Measurements from ENCODE around the gene THOC5. TPM values are rescaled to one million over a fixed set of nuclear protein-coding genes. Genes with fewer than 3 reads are reported as not detected.
"Not testable (repeated sequence)": the region's sequence is repeated elsewhere in the genome, so short reads cannot be mapped to it uniquely, and the experiment has no call there.

Gene THOC5
- total and polyA plus RNA-seq, 8 donors = 11.8 to 21.7 (median 17.3) TPM

DNA sequence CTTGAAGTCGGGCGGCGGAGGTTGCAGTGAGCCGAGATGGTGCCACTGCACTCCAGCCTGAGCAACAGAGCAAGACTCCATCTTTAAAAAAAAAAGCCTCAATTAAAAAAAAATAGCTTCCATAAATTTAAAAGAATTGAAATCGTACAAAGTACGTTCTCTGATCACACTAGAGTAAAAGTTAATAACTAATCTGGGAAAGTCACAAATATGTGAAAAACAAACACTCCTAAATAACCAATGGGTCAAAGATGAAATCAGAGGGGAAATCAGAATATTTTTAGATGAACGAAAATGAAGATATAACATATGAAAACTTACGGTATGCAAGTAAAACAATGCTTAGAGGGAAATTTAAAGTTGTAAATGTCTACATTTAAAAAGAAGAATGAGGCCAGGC, 53.7 kb downstream of the THOC5 start:
- H3K36me3 ChIP-seq = no peaks in the 10 kb centered on the region
- no peaks in the 10 kb centered on the region for H3K4me1 ChIP-seq
- H3K27me3 ChIP-seq = no peaks in the 10 kb centered on the region
- intact Hi-C loops (cut with DNase I) = no loop called here
- H3K27ac ChIP-seq = no peak overlapping the region
- no peak overlapping the region for H3K4me3 ChIP-seq
- TF ChIP-seq, protein P1, sequence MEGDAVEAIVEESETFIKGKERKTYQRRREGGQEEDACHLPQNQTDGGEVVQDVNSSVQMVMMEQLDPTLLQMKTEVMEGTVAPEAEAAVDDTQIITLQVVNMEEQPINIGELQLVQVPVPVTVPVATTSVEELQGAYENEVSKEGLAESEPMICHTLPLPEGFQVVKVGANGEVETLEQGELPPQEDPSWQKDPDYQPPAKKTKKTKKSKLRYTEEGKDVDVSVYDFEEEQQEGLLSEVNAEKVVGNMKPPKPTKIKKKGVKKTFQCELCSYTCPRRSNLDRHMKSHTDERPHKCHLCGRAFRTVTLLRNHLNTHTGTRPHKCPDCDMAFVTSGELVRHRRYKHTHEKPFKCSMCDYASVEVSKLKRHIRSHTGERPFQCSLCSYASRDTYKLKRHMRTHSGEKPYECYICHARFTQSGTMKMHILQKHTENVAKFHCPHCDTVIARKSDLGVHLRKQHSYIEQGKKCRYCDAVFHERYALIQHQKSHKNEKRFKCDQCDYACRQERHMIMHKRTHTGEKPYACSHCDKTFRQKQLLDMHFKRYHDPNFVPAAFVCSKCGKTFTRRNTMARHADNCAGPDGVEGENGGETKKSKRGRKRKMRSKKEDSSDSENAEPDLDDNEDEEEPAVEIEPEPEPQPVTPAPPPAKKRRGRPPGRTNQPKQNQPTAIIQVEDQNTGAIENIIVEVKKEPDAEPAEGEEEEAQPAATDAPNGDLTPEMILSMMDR (IDR thresholded peaks at IDR 0.05) = no peak
- DNase-seq (no peak), ATAC-seq (no peak), FAIRE-seq (no peak)
- no peaks in the 10 kb centered on the region for H3K9me3 ChIP-seq
- 66 to 70% methylated on average over 8 of the region's 8 CpGs for WGBS, 2 donors

DNA sequence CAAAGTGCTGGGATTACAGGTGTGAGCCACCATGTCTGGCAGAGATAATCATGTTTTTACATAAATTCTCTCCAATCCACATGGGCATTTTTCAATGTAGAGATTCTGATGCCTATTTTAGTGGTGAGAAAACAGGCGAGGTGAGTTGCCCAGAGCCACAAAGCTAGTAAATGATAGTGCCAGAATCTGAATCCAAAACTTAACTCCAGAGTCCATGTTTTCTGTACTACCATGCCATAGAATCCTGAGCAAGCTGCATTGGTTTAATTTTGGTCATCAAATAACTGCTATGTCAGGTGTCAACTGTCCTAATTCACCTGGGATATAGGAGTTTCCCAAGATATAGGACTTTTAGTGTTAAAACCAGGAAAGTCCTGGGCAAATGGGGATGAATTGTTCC, 59.9 kb downstream of the THOC5 start:
- Histone ChIP-seq H3K4me1 (no peaks in the 10 kb centered on the region), H3K9me3 (no peaks in the 10 kb centered on the region), H3K27me3 (no peaks in the 10 kb centered on the region), H3K27ac (no peak overlapping the region), H3K4me3 (no peak overlapping the region), H3K36me3 (no peaks in the 10 kb centered on the region)
- ATAC-seq (no peak), FAIRE-seq (no peak), DNase-seq (no peak)
- intact Hi-C loops (cut with DNase I) = no loop called here
- TF ChIP-seq, protein P1 (IDR thresholded peaks at IDR 0.05) = no peak
- WGBS, 2 donors = 84 to 94% methylated on average over 1 of the region's 1 CpG

DNA sequence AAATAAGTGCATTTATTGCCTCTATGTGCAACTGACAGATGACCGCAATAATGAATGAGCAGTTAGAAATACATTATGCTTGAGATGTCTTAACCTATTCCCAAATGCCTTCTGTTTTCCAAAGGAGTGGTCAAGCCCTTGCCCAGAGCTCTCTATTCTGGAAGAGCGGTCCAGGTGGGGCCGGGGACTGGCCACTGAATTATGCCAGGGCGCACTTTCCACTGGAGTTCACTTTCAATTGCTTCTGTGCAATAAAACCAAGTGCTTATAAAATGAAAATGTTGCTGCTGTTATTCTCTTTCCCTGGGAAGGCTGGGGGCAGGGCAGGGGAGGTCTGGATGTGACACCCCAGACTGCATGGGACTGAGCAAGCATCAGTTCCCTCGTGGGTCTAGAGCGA, 62.5 kb downstream of the THOC5 start:
- Histone ChIP-seq H3K36me3 (no peaks in the 10 kb centered on the region), H3K4me1 (no peaks in the 10 kb centered on the region), H3K9me3 (no peaks in the 10 kb centered on the region), H3K27me3 (no peaks in the 10 kb centered on the region), H3K4me3 (no peak overlapping the region), H3K27ac (no peak overlapping the region)
- intact Hi-C loops (cut with DNase I) = no loop called here
- TF ChIP-seq, protein P1 (IDR thresholded peaks at IDR 0.05) = no peak
- ATAC-seq (no peak), DNase-seq (no peak), FAIRE-seq (no peak)
- 79 to 85% methylated on average over 6 of the region's 6 CpGs for WGBS, 2 donors

DNA sequence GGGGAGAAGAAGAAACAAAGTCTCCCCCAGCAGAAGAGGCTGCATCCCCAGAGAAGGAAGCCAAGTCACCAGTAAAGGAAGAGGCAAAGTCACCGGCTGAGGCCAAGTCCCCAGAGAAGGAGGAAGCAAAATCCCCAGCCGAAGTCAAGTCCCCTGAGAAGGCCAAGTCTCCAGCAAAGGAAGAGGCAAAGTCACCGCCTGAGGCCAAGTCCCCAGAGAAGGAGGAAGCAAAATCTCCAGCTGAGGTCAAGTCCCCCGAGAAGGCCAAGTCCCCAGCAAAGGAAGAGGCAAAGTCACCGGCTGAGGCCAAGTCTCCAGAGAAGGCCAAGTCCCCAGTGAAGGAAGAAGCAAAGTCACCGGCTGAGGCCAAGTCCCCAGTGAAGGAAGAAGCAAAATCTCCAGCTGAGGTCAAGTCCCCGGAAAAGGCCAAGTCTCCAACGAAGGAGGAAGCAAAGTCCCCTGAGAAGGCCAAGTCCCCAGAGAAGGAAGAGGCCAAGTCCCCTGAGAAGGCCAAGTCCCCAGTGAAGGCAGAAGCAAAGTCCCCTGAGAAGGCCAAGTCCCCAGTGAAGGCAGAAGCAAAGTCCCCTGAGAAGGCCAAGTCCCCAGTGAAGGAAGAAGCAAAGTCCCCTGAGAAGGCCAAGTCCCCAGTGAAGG, 64.3 kb downstream of the THOC5 start:
- H3K9me3 ChIP-seq; ATAC-seq; DNase-seq; H3K27ac ChIP-seq; H3K4me3 ChIP-seq; intact Hi-C loops (cut with DNase I); H3K4me1 ChIP-seq; FAIRE-seq; H3K27me3 ChIP-seq; H3K36me3 ChIP-seq: not testable (repeated sequence)
- WGBS, 2 donors = 87 to 91% methylated on average over 8 of the region's 8 CpGs

DNA sequence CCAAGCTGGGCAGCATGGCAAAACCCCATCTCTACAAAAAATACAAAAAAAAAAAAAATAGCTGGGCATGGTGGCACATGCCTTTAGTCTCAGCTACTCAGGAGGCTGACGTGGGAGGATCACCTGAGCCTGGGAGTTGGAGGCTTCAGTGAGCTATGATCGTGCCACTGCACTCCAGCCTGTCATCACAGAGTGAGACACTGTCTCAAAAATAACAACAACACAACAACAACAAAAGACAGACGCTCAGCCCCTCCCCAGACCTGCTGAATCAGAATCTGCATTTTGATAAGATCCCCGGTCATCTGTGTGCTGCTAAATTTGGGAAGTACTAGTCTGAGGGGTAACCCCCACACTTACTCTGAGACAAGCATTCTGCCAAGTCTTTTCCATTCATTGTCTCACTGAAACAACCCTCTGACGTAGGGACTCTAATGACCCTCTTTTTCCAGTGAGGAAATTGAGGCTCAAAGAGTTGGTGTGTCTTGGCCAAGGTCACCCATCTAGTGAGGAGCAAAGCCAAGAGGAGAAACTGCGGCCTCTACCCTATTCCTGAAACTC, 66.1 kb downstream of the THOC5 start:
- TF ChIP-seq, protein P1 (IDR thresholded peaks at IDR 0.05) = no peak
- Histone ChIP-seq H3K4me3 (no peak overlapping the region), H3K36me3 (no peaks in the 10 kb centered on the region), H3K9me3 (no peaks in the 10 kb centered on the region), H3K27ac (no peak overlapping the region), H3K27me3 (no peaks in the 10 kb centered on the region), H3K4me1 (no peaks in the 10 kb centered on the region)
- intact Hi-C loops (cut with DNase I) = no loop called here
- FAIRE-seq (no peak), ATAC-seq (no peak), DNase-seq (no peak)
- 81 to 87% methylated on average over 6 of the region's 6 CpGs for WGBS, 2 donors
